ENCODE measurements around the gene FAM227B.

The FAM227B gene

DNA sequence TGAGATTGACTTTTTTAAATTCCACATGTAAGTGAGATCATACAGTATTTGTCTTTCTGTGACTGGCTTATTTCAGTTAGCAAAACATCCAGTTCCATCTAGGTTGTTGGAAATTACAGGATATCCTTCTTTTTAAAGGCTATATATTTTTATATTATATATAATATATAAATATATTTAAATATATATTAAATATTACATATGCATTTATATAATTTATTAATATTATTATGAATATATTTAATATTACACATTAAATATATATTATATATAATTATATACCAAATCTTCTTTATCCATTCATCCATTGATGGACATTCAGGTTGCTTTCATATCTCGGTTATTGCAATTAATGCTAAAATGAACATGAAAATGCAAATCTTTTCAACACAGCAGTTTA, 49.9 kb downstream of the FAM227B start:
- Histone ChIP-seq H3K79me2 (ENCODE audit: insufficient read depth, low read depth) (no peaks in the 10 kb centered on the region), H3K27me3 (ENCODE audit: insufficient read depth, low read depth) (no peaks in the 10 kb centered on the region), H3K4me1 (ENCODE audit: low read depth, poor library complexity, severe bottlenecking) (no peaks in the 10 kb centered on the region), H3K9ac (no peak overlapping the region), H3K4me3 (IDR thresholded peaks at IDR 0.05; ENCODE audit: insufficient read depth, low read depth, low read length) (no peak overlapping the region), H3K36me3 (ENCODE audit: insufficient read depth) (no peaks in the 10 kb centered on the region), H4K20me1 (ENCODE audit: insufficient read depth) (no peaks in the 10 kb centered on the region), H3K4me2 (no peak overlapping the region), H2AFZ (ENCODE audit: low read depth) (no peak overlapping the region), H3K27ac (no peak overlapping the region)
- TF ChIP-seq, protein P1, sequence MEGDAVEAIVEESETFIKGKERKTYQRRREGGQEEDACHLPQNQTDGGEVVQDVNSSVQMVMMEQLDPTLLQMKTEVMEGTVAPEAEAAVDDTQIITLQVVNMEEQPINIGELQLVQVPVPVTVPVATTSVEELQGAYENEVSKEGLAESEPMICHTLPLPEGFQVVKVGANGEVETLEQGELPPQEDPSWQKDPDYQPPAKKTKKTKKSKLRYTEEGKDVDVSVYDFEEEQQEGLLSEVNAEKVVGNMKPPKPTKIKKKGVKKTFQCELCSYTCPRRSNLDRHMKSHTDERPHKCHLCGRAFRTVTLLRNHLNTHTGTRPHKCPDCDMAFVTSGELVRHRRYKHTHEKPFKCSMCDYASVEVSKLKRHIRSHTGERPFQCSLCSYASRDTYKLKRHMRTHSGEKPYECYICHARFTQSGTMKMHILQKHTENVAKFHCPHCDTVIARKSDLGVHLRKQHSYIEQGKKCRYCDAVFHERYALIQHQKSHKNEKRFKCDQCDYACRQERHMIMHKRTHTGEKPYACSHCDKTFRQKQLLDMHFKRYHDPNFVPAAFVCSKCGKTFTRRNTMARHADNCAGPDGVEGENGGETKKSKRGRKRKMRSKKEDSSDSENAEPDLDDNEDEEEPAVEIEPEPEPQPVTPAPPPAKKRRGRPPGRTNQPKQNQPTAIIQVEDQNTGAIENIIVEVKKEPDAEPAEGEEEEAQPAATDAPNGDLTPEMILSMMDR (conservative IDR thresholded peaks at IDR 0.05; ENCODE audit: low read depth, low read length): no peak

DNA sequence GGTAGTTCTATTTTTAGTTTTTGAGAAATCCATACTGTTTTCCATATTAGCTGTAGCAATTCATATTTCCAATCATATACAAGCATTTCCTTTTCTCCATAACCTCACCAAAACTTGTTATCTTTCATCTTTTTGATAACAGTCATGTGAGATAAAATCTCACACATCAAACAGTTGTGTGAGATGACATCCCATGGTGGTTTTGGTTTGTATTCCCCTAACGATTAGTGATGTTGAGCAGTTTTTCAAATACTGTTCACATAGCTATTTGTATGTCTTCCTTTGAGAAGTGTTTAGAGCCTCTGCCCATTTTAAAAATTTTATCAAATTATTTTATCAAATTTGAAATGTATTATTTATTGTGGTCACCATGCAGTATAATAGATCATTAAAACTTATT, 50.4 kb downstream of the FAM227B start:
- Histone ChIP-seq H3K4me2 (no peak overlapping the region), H3K4me1 (ENCODE audit: low read depth, poor library complexity, severe bottlenecking) (no peaks in the 10 kb centered on the region), H3K79me2 (ENCODE audit: insufficient read depth, low read depth) (no peaks in the 10 kb centered on the region), H3K27me3 (ENCODE audit: insufficient read depth, low read depth) (no peaks in the 10 kb centered on the region), H3K4me3 (IDR thresholded peaks at IDR 0.05; ENCODE audit: insufficient read depth, low read depth, low read length) (no peak overlapping the region), H3K27ac (no peak overlapping the region), H2AFZ (ENCODE audit: low read depth) (no peak overlapping the region), H3K36me3 (ENCODE audit: insufficient read depth) (no peaks in the 10 kb centered on the region), H4K20me1 (ENCODE audit: insufficient read depth) (no peaks in the 10 kb centered on the region), H3K9ac (no peak overlapping the region)
- TF ChIP-seq, protein P1 (conservative IDR thresholded peaks at IDR 0.05; ENCODE audit: low read depth, low read length): no peak

DNA sequence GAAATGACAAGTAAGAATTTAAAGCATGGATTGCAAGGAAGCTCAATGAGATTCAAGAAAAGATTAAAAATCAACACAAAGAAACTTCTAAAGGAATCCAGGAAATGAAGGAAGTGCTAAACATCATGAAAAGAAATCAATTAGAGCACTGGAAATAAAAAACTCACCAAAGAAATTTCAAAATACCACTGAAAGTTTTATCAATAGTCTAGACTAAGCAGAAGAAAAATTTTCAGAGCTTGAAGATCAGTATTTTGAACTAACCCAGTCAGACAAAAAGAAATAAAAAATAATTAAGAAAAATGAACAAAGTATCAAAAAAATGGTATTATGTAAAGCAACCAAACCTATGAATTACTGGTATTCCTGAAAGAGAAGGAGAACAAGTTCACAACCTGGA, 60.6 kb downstream of the FAM227B start:
- H3K36me3 ChIP-seq (ENCODE audit: insufficient read depth): no peaks in the 10 kb centered on the region
- no peaks in the 10 kb centered on the region for H4K20me1 ChIP-seq (ENCODE audit: insufficient read depth)
- no peaks in the 10 kb centered on the region for H3K79me2 ChIP-seq (ENCODE audit: insufficient read depth, low read depth)
- H3K4me2 ChIP-seq: no peak overlapping the region
- H2AFZ ChIP-seq (ENCODE audit: low read depth): no peak overlapping the region
- H3K27me3 ChIP-seq (ENCODE audit: insufficient read depth, low read depth): no peaks in the 10 kb centered on the region
- no peaks in the 10 kb centered on the region for H3K4me1 ChIP-seq (ENCODE audit: low read depth, poor library complexity, severe bottlenecking)
- H3K9ac ChIP-seq: no peak overlapping the region
- H3K27ac ChIP-seq: no peak overlapping the region
- TF ChIP-seq, protein P1 (conservative IDR thresholded peaks at IDR 0.05; ENCODE audit: low read depth, low read length): no peak
- no peak overlapping the region for H3K4me3 ChIP-seq (IDR thresholded peaks at IDR 0.05; ENCODE audit: insufficient read depth, low read depth, low read length)

DNA sequence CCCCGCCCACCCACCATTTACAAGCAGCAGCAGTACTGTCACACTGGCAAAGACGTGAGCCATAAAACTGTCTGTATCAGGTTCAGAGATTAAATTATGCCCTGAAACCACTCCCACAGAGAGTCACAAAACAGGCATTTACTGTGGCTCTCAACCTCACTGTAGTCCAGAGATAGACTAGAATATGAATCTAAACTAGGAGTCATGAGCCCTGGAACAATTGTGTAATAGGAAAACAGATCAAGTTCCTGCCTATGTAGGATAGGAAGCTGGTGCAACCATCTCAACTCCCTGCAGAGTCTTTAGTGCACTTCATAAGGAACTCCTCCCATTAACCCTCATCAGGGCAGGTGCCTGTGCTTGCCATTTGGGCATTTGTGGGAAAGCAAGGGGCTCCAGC, 61.7 kb downstream of the FAM227B start:
- Histone ChIP-seq H3K36me3 (ENCODE audit: insufficient read depth) (no peaks in the 10 kb centered on the region), H4K20me1 (ENCODE audit: insufficient read depth) (no peaks in the 10 kb centered on the region), H3K4me1 (ENCODE audit: low read depth, poor library complexity, severe bottlenecking) (no peaks in the 10 kb centered on the region), H3K27ac (no peak overlapping the region), H3K4me2 (no peak overlapping the region), H2AFZ (ENCODE audit: low read depth) (no peak overlapping the region), H3K27me3 (ENCODE audit: insufficient read depth, low read depth) (no peaks in the 10 kb centered on the region), H3K4me3 (IDR thresholded peaks at IDR 0.05; ENCODE audit: insufficient read depth, low read depth, low read length) (no peak overlapping the region), H3K9ac (no peak overlapping the region), H3K79me2 (ENCODE audit: insufficient read depth, low read depth) (no peaks in the 10 kb centered on the region)
- TF ChIP-seq, protein P1 (conservative IDR thresholded peaks at IDR 0.05; ENCODE audit: low read depth, low read length): no peak

Measured in KMS-11 (cell line).